ENCODE data around the gene SGTA.

SGTA gene

DNA sequence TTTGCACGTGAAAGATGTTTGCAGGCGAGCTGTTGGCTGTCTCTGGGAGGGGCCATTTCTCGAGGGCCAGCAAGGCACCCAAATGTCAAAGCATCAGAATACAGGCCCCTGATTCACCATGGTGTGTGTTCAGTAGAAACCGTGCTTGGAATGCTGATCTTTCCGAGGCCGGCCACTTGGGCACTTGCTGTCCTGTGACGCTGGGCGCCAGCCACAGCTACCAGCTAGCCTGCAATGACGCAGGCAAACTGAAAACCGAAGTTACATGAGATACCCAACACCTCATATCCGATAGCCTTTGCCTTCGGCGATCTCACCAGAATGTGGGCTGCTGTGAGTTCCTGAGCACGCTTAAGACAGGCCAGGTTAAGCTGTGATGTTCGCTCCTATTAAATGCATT lies 14.2 kb upstream of the SGTA start:
- TF ChIP-seq POLR2AphosphoS5 (IDR thresholded peaks at IDR 0.05; ENCODE audit: low read depth) (no peak), SPI1 (IDR thresholded peaks at IDR 0.05; ENCODE audit: borderline replicate concordance, low read depth) (no peak), GABPA (IDR thresholded peaks at IDR 0.05; ENCODE audit: low read depth) (no peak)
- TF ChIP-seq, protein P1, sequence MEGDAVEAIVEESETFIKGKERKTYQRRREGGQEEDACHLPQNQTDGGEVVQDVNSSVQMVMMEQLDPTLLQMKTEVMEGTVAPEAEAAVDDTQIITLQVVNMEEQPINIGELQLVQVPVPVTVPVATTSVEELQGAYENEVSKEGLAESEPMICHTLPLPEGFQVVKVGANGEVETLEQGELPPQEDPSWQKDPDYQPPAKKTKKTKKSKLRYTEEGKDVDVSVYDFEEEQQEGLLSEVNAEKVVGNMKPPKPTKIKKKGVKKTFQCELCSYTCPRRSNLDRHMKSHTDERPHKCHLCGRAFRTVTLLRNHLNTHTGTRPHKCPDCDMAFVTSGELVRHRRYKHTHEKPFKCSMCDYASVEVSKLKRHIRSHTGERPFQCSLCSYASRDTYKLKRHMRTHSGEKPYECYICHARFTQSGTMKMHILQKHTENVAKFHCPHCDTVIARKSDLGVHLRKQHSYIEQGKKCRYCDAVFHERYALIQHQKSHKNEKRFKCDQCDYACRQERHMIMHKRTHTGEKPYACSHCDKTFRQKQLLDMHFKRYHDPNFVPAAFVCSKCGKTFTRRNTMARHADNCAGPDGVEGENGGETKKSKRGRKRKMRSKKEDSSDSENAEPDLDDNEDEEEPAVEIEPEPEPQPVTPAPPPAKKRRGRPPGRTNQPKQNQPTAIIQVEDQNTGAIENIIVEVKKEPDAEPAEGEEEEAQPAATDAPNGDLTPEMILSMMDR (IDR thresholded peaks at IDR 0.05; ENCODE audit: insufficient read depth, low read length) = no peak
- TF ChIP-seq, protein P2, sequence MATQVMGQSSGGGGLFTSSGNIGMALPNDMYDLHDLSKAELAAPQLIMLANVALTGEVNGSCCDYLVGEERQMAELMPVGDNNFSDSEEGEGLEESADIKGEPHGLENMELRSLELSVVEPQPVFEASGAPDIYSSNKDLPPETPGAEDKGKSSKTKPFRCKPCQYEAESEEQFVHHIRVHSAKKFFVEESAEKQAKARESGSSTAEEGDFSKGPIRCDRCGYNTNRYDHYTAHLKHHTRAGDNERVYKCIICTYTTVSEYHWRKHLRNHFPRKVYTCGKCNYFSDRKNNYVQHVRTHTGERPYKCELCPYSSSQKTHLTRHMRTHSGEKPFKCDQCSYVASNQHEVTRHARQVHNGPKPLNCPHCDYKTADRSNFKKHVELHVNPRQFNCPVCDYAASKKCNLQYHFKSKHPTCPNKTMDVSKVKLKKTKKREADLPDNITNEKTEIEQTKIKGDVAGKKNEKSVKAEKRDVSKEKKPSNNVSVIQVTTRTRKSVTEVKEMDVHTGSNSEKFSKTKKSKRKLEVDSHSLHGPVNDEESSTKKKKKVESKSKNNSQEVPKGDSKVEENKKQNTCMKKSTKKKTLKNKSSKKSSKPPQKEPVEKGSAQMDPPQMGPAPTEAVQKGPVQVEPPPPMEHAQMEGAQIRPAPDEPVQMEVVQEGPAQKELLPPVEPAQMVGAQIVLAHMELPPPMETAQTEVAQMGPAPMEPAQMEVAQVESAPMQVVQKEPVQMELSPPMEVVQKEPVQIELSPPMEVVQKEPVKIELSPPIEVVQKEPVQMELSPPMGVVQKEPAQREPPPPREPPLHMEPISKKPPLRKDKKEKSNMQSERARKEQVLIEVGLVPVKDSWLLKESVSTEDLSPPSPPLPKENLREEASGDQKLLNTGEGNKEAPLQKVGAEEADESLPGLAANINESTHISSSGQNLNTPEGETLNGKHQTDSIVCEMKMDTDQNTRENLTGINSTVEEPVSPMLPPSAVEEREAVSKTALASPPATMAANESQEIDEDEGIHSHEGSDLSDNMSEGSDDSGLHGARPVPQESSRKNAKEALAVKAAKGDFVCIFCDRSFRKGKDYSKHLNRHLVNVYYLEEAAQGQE (IDR thresholded peaks at IDR 0.05; ENCODE audit: insufficient replicate concordance, low read depth) = no peak
- H3K27me3 ChIP-seq (ENCODE audit: insufficient read depth, poor library complexity, severe bottlenecking) = no peaks in the 10 kb centered on the region
- no peak overlapping the region for H3K27ac ChIP-seq (replicated peaks)
- no peak for DNase-seq (ENCODE audit: low read depth in 1 of 2, low spot score in 1 of 2)
- H3K4me3 ChIP-seq (replicated peaks; ENCODE audit: insufficient read depth, low read length) = no peak overlapping the region

DNA sequence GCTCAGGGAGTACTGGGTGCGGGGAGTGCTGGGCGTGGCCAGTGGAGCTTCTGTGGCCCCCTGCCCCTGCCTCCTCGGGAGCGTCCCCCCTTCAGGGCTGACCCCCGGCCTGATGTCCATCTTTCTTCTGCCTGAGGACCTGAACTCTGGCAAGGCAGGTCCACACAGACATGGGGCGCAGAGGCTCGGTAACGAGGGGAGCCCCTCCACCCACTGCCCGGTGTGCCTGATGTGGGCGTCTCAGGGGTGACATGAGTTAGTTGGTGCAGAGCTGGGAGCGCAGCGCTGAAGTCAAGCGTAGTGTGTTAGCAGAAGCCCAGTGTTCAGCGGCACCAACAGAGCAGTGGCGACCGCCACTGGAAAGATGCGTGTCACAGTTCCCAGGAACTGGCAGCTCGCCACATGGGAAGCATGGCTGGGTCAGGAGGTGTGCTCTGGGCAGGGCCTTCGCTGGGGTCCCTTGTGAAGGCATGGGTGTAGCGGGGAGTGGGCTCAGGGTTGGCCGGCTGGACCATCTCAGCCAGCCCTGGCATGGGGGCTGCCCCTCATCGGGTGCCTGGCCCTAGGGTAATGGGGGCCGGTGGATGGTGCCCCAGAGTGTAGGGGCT lies 13.7 kb upstream of the SGTA start:
- no peak overlapping the region for H3K4me3 ChIP-seq (replicated peaks; ENCODE audit: insufficient read depth, low read length)
- TF ChIP-seq POLR2AphosphoS5 (IDR thresholded peaks at IDR 0.05; ENCODE audit: low read depth) (no peak), SPI1 (IDR thresholded peaks at IDR 0.05; ENCODE audit: borderline replicate concordance, low read depth) (no peak), GABPA (IDR thresholded peaks at IDR 0.05; ENCODE audit: low read depth) (no peak)
- TF ChIP-seq, protein P2 (IDR thresholded peaks at IDR 0.05; ENCODE audit: insufficient replicate concordance, low read depth) = no peak
- TF ChIP-seq, protein P1 (IDR thresholded peaks at IDR 0.05; ENCODE audit: insufficient read depth, low read length) = no peak
- H3K27ac ChIP-seq (replicated peaks) = no peak overlapping the region
- no peak for DNase-seq (ENCODE audit: low read depth in 1 of 2, low spot score in 1 of 2)
- H3K27me3 ChIP-seq (ENCODE audit: insufficient read depth, poor library complexity, severe bottlenecking) = no peaks in the 10 kb centered on the region

DNA sequence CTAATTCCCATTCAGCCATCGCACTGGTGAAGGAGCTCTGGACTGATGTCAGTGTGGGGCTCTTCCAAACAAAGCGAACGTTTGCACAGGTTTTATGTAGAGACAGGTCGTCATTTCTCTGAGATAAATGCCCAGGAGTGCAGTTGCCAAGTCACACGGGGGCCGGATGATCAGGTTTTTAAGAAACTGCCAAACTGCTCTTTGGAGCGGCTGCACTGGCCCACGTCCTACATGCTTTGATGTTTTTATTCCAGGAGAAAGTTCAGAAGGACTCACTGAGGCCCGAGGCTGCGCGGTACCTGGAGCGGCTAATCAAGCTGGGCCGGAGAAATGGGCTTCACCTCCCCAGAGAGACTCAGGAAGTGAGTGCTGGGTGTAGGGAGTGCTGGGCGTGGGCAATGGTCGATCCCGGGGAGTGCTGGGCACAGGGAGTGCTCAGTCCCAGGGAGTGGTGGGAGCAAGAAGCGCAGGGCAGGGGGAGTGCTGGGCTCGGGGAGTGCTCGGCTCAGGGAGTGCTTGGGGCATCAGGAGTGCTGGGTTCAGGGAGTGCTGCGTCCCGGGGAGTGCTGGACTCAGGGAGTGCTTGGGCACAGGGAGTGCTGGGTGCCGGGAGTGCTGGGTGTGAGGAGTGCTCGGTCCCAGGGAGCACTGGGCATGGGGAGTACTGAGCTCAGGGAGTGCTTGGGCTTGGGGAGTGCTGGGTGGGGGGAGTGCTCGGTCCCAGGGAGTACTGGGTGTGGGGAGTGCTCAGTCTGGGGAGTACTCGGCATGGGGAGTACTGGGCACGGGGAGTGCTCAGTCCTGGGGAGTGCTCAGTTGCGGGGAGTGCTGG lies 13.0 kb upstream of the SGTA start:
- no peaks in the 10 kb centered on the region for H3K27me3 ChIP-seq (ENCODE audit: insufficient read depth, poor library complexity, severe bottlenecking)
- DNase-seq (ENCODE audit: low read depth in 1 of 2, low spot score in 1 of 2) = no peak
- TF ChIP-seq SPI1 (IDR thresholded peaks at IDR 0.05; ENCODE audit: borderline replicate concordance, low read depth) = no peak
- TF ChIP-seq, protein P2 (IDR thresholded peaks at IDR 0.05; ENCODE audit: insufficient replicate concordance, low read depth) = no peak
- TF ChIP-seq, protein P1 (IDR thresholded peaks at IDR 0.05; ENCODE audit: insufficient read depth, low read length) = no peak
- TF ChIP-seq GABPA (IDR thresholded peaks at IDR 0.05; ENCODE audit: low read depth) = no peak
- no peak for TF ChIP-seq POLR2AphosphoS5 (IDR thresholded peaks at IDR 0.05; ENCODE audit: low read depth)
- no peak overlapping the region for H3K27ac ChIP-seq (replicated peaks)
- no peak overlapping the region for H3K4me3 ChIP-seq (replicated peaks; ENCODE audit: insufficient read depth, low read length)
